ENCODE results near the gene YAE1. TPM values are rescaled to one million over a fixed set of nuclear protein-coding genes. Genes with fewer than 3 reads are reported as not detected.
A peak's percentile ranks its signal among the peaks of the same experiment; 100 is the strongest.

Gene YAE1, protein sequence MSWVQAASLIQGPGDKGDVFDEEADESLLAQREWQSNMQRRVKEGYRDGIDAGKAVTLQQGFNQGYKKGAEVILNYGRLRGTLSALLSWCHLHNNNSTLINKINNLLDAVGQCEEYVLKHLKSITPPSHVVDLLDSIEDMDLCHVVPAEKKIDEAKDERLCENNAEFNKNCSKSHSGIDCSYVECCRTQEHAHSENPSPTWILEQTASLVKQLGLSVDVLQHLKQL
- 13.3 and 16.1 TPM in 2 replicates for total RNA-seq

GRCh38 chr7:39566023-39566921, at the start of gene YAE1:
TSS of gene YAE1 (plus strand) at chr7:39566404. CDS start at chr7:39566419, 15 bp downstream.
- peaks cover 22% of the 10 kb centered on the region for H3K4me1 Mint-ChIP-seq
- ChIA-PET POLR2A (interaction anchor here (0.9 to 2.1 kb wide), 3 partner anchors 56 to 384 kb away, joined by 3 to 13 read pairs (median 11); partner anchors contain the start of genes CDK13 and RALA), CTCF (interaction anchor here (1.1 to 1.4 kb wide), 4 partner anchors 13 to 181 kb away, joined by 3 to 9 read pairs (median 4); no protein-coding TSS in a partner anchor)
- peaks cover 26% of the 10 kb centered on the region for H3K36me3 Mint-ChIP-seq (ENCODE audit: low read depth)
- peaks cover 1% of the 10 kb centered on the region for H3K27me3 Mint-ChIP-seq
- no peaks in the 10 kb centered on the region for H3K9me3 Mint-ChIP-seq
- peak; percentile 79 for DNase-seq
- TF ChIP-seq, protein P1, sequence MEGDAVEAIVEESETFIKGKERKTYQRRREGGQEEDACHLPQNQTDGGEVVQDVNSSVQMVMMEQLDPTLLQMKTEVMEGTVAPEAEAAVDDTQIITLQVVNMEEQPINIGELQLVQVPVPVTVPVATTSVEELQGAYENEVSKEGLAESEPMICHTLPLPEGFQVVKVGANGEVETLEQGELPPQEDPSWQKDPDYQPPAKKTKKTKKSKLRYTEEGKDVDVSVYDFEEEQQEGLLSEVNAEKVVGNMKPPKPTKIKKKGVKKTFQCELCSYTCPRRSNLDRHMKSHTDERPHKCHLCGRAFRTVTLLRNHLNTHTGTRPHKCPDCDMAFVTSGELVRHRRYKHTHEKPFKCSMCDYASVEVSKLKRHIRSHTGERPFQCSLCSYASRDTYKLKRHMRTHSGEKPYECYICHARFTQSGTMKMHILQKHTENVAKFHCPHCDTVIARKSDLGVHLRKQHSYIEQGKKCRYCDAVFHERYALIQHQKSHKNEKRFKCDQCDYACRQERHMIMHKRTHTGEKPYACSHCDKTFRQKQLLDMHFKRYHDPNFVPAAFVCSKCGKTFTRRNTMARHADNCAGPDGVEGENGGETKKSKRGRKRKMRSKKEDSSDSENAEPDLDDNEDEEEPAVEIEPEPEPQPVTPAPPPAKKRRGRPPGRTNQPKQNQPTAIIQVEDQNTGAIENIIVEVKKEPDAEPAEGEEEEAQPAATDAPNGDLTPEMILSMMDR (IDR thresholded peaks at IDR 0.05) = no peak
- intact Hi-C loops (cut with micrococcal nuclease) = loop anchor here (1.0 to 5.0 kb wide), 6 partner anchors 57 to 1389 kb away; partner anchors contain the start of genes MPLKIP, RALA, STARD3NL and VPS41
- peak within 1 kb of the TSS; percentile 91 for H3K27ac Mint-ChIP-seq
- ATAC-seq (ENCODE audit: low read depth) = peak; percentile 96
- peak within 1 kb of the TSS; percentile 99 for H3K4me3 Mint-ChIP-seq

- intact Hi-C loops (cut with micrococcal nuclease) = no loop called here
- POLR2A ChIA-PET = no interaction called here
- H3K27ac Mint-ChIP-seq = no peak overlapping the region
Measured at GRCh38 chr7:39516498-39516897, 49.7 kb upstream of the YAE1 start.

GRCh38 chr7:39517240-39517639, 49.0 kb upstream of the YAE1 start:
- Mint-ChIP-seq H3K4me1 (peaks cover 4% of the 10 kb centered on the region), H3K27me3 (peaks cover 10% of the 10 kb centered on the region), H3K9me3 (no peaks in the 10 kb centered on the region), H3K4me3 (no peak overlapping the region), H3K36me3 (ENCODE audit: low read depth) (no peaks in the 10 kb centered on the region), H3K27ac (no peak overlapping the region)
- no peak for ATAC-seq (ENCODE audit: low read depth)
- POLR2A ChIA-PET = no interaction called here
- intact Hi-C loops (cut with micrococcal nuclease) = no loop called here
- CTCF ChIA-PET = interaction anchor here (1.2 kb wide), 1 partner anchor 1118 kb away, joined by 5 read pairs; no protein-coding TSS in a partner anchor
- TF ChIP-seq, protein P1 (IDR thresholded peaks at IDR 0.05) = no peak
- DNase-seq = no peak

More at GRCh38 chr7:39516498-39516897, 49.7 kb upstream of the YAE1 start:
- TF ChIP-seq, protein P1 (IDR thresholded peaks at IDR 0.05) = no peak
- CTCF ChIA-PET = interaction anchor here (1.2 kb wide), 1 partner anchor 1117 kb away, joined by 5 read pairs; no protein-coding TSS in a partner anchor
- H3K9me3 Mint-ChIP-seq = no peaks in the 10 kb centered on the region
- peaks cover 4% of the 10 kb centered on the region for H3K4me1 Mint-ChIP-seq
- peaks cover 5% of the 10 kb centered on the region for H3K27me3 Mint-ChIP-seq
- ATAC-seq (ENCODE audit: low read depth) = no peak
- H3K4me3 Mint-ChIP-seq = no peak overlapping the region
- no peak for DNase-seq
- H3K36me3 Mint-ChIP-seq (ENCODE audit: low read depth) = no peaks in the 10 kb centered on the region

- Mint-ChIP-seq H3K4me1 (no peaks in the 10 kb centered on the region), H3K4me3 (no peak overlapping the region), H3K9me3 (no peaks in the 10 kb centered on the region), H3K36me3 (ENCODE audit: low read depth) (no peaks in the 10 kb centered on the region), H3K27ac (no peak overlapping the region), H3K27me3 (peaks cover 14% of the 10 kb centered on the region)
- ATAC-seq (ENCODE audit: low read depth) = no peak
- ChIA-PET CTCF (interaction anchor here (0.6 kb wide), 1 partner anchor 221 kb away, joined by 3 read pairs; no protein-coding TSS in a partner anchor), POLR2A (no interaction called here)
- DNase-seq = no peak
- intact Hi-C loops (cut with micrococcal nuclease) = no loop called here
- TF ChIP-seq, protein P1 (IDR thresholded peaks at IDR 0.05) = no peak
Measured at GRCh38 chr7:39525926-39526325, 40.3 kb upstream of the YAE1 start.

DNA sequence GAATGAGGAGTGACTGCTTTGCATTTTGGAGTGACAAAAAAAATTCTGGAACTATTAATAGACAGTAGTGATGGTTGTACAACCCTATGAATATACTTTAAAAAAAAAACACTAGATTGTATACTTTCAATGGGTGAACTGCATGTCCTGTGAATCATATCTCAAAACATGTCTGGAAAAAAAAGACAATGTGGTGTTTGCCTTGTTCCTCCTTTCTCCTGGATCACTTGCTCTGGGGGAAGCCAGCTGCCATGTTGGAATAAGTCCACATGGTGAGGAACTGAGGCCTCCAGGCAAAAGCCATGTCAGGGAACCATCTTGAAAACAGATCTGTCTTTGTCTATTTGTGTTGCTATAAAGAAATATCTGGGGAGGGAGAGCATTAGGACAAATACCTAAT, 39.5 kb upstream of the YAE1 start:
- ATAC-seq (ENCODE audit: low read depth) (no peak), DNase-seq (no peak)
- H3K9me3 Mint-ChIP-seq = no peaks in the 10 kb centered on the region
- ChIA-PET POLR2A (no interaction called here), CTCF (no interaction called here)
- TF ChIP-seq, protein P1 (IDR thresholded peaks at IDR 0.05) = no peak
- peaks cover 10% of the 10 kb centered on the region for H3K27me3 Mint-ChIP-seq
- no peaks in the 10 kb centered on the region for H3K36me3 Mint-ChIP-seq (ENCODE audit: low read depth)
- H3K4me3 Mint-ChIP-seq = no peak overlapping the region
- no peak overlapping the region for H3K27ac Mint-ChIP-seq
- intact Hi-C loops (cut with micrococcal nuclease) = no loop called here
- no peaks in the 10 kb centered on the region for H3K4me1 Mint-ChIP-seq
